Measurements from ENCODE around the gene HTR1D.

The HTR1D gene

GRCh38 chr1:23184212-23184934 lies 32.9 kb downstream of the HTR1D start:
- DNase-seq: no peak

GRCh38 chr1:23179862-23180261 lies 37.4 kb downstream of the HTR1D start:
- DNase-seq: no peak

- DNase-seq: no peak
Observed at GRCh38 chr1:23178950-23179349, 38.4 kb downstream of the HTR1D start.

- DNase-seq: no peak
Observed at GRCh38 chr1:23178414-23178813, 38.9 kb downstream of the HTR1D start.

- DNase-seq: peak in 1 of 2 experiments; percentile 45
Observed at GRCh38 chr1:23177438-23178380, 39.6 kb downstream of the HTR1D start.

GRCh38 chr1:23177031-23177430 lies 40.3 kb downstream of the HTR1D start:
- DNase-seq: no peak

GRCh38 chr1:23174426-23175110 lies 42.7 kb downstream of the HTR1D start:
- DNase-seq: no peak

GRCh38 chr1:23171181-23171755 lies 46.0 kb downstream of the HTR1D start:
- no peak for DNase-seq

- DNase-seq: no peak
Observed at GRCh38 chr1:23169727-23170335, 47.5 kb downstream of the HTR1D start.

- no peak for DNase-seq
Observed at GRCh38 chr1:23169195-23169575, 48.1 kb downstream of the HTR1D start.

- DNase-seq: peak; percentile 53 to 68
Observed at GRCh38 chr1:23168445-23169194, 48.7 kb downstream of the HTR1D start, which contains the start of gene LUZP1. TSS of gene LUZP1 (minus strand) at chr1:23168856.

- no peak for DNase-seq
Observed at GRCh38 chr1:23168079-23168444, 49.2 kb downstream of the HTR1D start.

GRCh38 chr1:23167353-23168078 lies 49.8 kb downstream of the HTR1D start:
- no peak for DNase-seq

- DNase-seq: no peak
Observed at GRCh38 chr1:23166854-23167253, 50.4 kb downstream of the HTR1D start.

GRCh38 chr1:23163395-23163794 lies 53.9 kb downstream of the HTR1D start:
- no peak for DNase-seq

- DNase-seq: no peak
Observed at GRCh38 chr1:23159963-23160877, 57.1 kb downstream of the HTR1D start.

- no peak for DNase-seq
Observed at GRCh38 chr1:23156940-23157339, 60.4 kb downstream of the HTR1D start.

GRCh38 chr1:23152966-23153684 lies 64.2 kb downstream of the HTR1D start:
- no peak for DNase-seq

GRCh38 chr1:23150742-23151141 lies 66.6 kb downstream of the HTR1D start:
- no peak for DNase-seq
